T-helper 1 cell treated with Interleukin-12 subunit alpha and Interleukin-12 subunit beta and Interleukin-4 antibody, amounts not matched to agents 30 μg/mL and 1 μg/mL, for 36 hours (primary cell): ENCODE measurements around the gene PRRT3.

Source experiments
- H3K27ac Mint-ChIP-seq: one replicate; pipeline ENCODE4 v1.8.0; 2021; ENCODE audit warnings: mild to moderate bottlenecking, mixed read lengths
- H3K27me3 Mint-ChIP-seq: one replicate; pipeline ENCODE4 v1.8.0; 2021; ENCODE audit warnings: low read depth, mixed read lengths
- H3K36me3 Mint-ChIP-seq: one replicate; pipeline ENCODE4 v1.8.0; 2021; ENCODE audit warnings: low read depth, mixed read lengths
- H3K4me1 Mint-ChIP-seq: one replicate; pipeline ENCODE4 v1.8.0; 2021; ENCODE audit warnings: low read depth, mixed read lengths
- H3K4me3 Mint-ChIP-seq: one replicate; pipeline ENCODE4 v1.8.0; 2021; ENCODE audit warnings: mild to moderate bottlenecking, moderate library complexity, mixed read lengths
- H3K9me3 Mint-ChIP-seq: one replicate; pipeline ENCODE4 v1.8.0; 2021; ENCODE audit warnings: mixed read lengths

PRRT3 gene

DNA sequence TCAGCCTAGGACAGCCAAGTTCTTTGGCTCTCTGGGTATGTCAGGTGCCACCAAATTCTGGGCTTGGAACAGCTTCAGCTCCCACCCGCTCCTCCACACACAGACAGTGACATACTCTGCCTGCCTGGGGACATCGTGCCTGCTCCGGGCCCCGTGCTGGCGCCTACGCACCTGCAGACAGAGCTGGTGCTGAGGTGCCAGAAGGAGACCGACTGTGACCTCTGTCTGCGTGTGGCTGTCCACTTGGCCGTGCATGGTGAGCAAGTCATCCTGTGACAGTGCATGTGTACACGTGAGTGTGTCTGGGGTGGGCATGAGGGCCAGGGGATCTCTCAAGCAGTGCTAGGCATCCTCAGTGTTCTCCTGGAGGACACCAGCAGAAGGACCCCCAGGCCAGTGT, 34.4 kb downstream of the PRRT3 start:
- no peak overlapping the region for H3K4me3 Mint-ChIP-seq
- H3K27me3 Mint-ChIP-seq = peaks cover 5% of the 10 kb centered on the region
- no peak overlapping the region for H3K27ac Mint-ChIP-seq
- H3K36me3 Mint-ChIP-seq = no peaks in the 10 kb centered on the region
- peaks cover 6% of the 10 kb centered on the region for H3K4me1 Mint-ChIP-seq
- no peaks in the 10 kb centered on the region for H3K9me3 Mint-ChIP-seq

DNA sequence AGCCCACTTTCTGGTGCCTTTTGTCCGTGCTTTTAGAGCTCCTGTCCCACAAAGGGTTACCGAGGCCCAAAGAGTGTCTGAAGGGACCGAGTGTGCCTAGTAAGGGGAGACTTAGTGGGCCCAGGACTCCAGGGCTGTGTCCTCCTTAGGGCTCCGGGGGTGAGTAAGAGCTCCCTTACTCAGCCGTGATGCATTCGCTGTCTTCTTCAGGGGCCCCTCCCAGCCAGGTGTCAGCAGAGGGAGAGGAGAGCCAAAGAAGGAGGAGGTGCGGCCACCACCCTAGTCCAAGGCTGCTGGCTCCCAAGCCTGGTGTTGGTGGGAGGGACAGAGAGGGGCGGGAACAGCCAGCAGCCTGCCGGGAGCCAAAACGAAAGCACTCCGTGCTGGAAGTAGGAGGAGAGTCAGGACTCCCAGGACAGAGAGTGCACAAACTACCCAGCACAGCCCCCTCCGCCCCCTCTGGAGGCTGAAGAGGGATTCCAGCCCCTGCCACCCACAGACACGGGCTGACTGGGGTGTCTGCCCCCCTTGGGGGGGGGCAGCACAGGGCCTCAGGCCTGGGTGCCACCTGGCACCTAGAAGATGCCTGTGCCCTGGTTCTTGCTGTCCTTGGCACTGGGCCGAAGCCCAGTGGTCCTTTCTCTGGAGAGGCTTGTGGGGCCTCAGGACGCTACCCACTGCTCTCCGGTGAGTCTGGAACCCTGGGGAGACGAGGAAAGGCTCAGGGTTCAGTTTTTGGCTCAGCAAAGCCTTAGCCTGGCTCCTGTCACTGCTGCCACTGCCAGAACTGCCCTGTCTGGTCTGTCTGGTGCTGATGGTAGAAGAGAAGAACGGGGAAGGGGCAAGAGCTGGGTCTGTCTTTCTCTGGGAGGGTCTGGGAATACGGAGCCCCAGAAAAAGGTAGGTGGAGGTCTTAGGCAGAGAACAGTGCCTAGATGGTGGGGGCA, 35.2 kb downstream of the PRRT3 start, which contains the start of gene IL17RC:
TSS of gene IL17RC (plus strand) at position 365 of the 947 bp plus-strand sequence. CDS start at position 583, 218 bp downstream.
- no peaks in the 10 kb centered on the region for H3K36me3 Mint-ChIP-seq
- no peak within 1 kb of the TSS for H3K27ac Mint-ChIP-seq
- H3K4me3 Mint-ChIP-seq = peak within 1 kb of the TSS; percentile 72
- no peaks in the 10 kb centered on the region for H3K9me3 Mint-ChIP-seq
- peaks cover 3% of the 10 kb centered on the region for H3K27me3 Mint-ChIP-seq
- peaks cover 8% of the 10 kb centered on the region for H3K4me1 Mint-ChIP-seq

DNA sequence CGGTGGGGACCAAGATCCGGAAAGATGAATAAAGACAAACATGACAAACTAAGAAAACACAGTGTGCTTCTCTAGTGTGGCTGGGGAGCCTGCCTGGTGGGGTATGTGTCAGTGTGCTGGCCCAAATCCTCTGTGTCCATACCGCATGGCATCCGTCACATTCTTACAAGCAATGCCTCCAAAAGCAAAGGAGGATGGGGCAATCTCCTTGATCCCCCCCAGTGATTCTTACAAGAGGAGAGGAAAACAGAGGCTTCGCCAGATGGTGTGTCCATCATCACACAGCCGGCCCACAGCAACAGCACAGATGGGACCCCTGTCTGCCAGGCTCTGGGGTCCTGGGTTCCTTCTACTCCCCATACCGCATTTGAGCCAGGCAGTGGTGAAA, 35.9 kb downstream of the PRRT3 start:
- Mint-ChIP-seq H3K9me3 (no peaks in the 10 kb centered on the region), H3K4me1 (peaks cover 8% of the 10 kb centered on the region), H3K27me3 (peaks cover 3% of the 10 kb centered on the region), H3K27ac (no peak overlapping the region), H3K36me3 (no peaks in the 10 kb centered on the region), H3K4me3 (peak overlapping the region; percentile 72)

DNA sequence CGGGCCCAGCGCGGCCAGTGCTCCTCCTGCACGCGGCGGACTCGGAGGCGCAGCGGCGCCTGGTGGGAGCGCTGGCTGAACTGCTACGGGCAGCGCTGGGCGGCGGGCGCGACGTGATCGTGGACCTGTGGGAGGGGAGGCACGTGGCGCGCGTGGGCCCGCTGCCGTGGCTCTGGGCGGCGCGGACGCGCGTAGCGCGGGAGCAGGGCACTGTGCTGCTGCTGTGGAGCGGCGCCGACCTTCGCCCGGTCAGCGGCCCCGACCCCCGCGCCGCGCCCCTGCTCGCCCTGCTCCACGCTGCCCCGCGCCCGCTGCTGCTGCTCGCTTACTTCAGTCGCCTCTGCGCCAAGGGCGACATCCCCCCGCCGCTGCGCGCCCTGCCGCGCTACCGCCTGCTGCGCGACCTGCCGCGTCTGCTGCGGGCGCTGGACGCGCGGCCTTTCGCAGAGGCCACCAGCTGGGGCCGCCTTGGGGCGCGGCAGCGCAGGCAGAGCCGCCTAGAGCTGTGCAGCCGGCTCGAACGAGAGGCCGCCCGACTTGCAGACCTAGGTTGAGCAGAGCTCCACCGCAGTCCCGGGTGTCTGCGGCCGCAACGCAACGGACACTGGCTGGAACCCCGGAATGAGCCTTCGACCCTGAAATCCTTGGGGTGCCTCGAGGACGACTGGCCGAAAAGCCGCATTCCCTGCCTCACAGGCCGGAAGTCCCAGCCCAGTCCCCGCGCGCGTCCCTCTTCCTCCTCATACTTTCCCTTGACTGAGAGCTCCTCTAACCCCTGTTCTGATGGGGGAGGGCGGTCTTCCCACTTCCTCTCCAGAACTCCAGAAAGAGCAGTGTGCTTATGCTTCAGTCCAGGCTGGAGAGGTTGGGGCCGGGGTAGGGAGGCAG, 36.7 kb downstream of the PRRT3 start:
- H3K36me3 Mint-ChIP-seq = no peaks in the 10 kb centered on the region
- peaks cover 8% of the 10 kb centered on the region for H3K4me1 Mint-ChIP-seq
- peak overlapping the region; percentile 72 for H3K4me3 Mint-ChIP-seq
- no peaks in the 10 kb centered on the region for H3K9me3 Mint-ChIP-seq
- no peak overlapping the region for H3K27ac Mint-ChIP-seq
- H3K27me3 Mint-ChIP-seq = peaks cover 3% of the 10 kb centered on the region

DNA sequence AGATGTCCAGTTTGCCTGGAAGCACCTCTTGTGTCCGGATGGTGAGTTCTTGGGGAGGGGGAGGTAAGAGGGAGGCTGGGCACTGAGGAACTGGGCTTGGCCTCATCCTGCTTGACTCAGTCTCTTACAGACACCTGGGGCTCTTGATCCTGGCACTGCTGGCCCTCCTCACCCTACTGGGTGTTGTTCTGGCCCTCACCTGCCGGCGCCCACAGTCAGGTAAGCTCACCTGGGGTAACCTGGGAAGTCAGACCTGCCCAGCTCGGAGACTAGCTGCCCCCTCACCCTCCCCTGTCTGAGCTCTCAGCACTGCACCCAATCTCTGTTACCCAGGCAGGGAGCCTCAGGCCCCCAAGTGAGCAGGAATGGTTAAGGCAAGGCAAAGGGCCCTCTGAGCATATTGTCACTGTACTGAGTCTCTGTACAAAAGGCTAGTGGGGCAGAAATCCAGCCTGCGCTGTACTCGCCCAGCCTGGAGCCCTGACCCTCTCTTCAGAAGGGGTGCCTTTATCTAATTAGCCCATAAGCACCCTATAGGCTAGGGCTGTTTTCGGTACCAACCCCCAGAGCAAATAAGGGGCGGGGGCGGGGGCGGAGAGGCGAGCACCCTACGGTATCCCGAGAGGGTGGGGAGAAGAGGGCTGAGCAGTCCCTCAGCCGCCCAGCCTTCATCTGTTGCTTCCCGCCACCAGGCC, 37.5 kb downstream of the PRRT3 start:
- Mint-ChIP-seq H3K27me3 (peaks cover 3% of the 10 kb centered on the region), H3K4me3 (peak overlapping the region; percentile 34), H3K4me1 (peaks cover 9% of the 10 kb centered on the region), H3K9me3 (no peaks in the 10 kb centered on the region), H3K36me3 (no peaks in the 10 kb centered on the region), H3K27ac (no peak overlapping the region)

DNA sequence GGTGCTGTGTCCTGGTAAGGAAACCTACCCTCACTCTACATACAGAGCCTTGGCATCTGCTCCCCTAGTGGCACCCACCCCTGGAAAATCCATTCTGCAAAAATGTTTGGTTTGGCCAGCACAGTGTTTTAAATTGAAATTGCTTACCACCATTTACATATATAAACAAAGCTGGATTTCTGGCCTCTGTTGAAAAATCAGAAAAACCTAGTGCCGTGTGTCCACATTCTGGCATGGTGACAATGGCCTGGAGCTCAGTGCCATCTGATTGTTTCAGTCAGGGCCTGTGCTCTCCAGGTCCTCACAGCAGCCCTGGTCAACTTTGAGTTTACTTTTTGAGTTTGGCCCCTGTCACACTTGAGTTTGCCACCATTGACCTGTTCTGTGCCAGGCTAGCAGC, 38.2 kb downstream of the PRRT3 start:
- no peaks in the 10 kb centered on the region for H3K9me3 Mint-ChIP-seq
- no peak overlapping the region for H3K4me3 Mint-ChIP-seq
- no peaks in the 10 kb centered on the region for H3K36me3 Mint-ChIP-seq
- H3K4me1 Mint-ChIP-seq = peaks cover 11% of the 10 kb centered on the region
- H3K27me3 Mint-ChIP-seq = peaks cover 3% of the 10 kb centered on the region
- H3K27ac Mint-ChIP-seq = no peak overlapping the region

DNA sequence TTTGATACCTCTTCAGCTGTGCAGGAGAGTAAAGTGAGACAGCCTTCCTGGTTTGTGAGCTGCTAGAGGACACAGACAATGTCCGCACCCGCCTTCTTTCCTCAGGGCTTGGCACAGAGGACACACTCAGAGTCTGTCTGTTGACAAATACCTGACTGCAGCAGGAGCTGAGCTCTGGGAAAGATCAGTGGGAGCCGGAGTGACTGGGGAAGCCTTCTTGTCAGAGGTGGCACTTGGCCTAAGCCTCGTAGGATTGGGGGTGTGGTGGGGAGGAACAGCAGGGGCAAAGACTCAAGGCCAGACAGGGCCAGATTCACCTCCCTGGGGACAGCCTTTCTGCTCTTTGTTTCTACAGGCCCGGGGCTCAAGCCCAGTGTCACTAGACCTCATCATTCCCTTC, 38.6 kb downstream of the PRRT3 start:
- no peaks in the 10 kb centered on the region for H3K36me3 Mint-ChIP-seq
- no peak overlapping the region for H3K4me3 Mint-ChIP-seq
- H3K9me3 Mint-ChIP-seq = no peaks in the 10 kb centered on the region
- peaks cover 11% of the 10 kb centered on the region for H3K4me1 Mint-ChIP-seq
- H3K27me3 Mint-ChIP-seq = peaks cover 3% of the 10 kb centered on the region
- no peak overlapping the region for H3K27ac Mint-ChIP-seq

DNA sequence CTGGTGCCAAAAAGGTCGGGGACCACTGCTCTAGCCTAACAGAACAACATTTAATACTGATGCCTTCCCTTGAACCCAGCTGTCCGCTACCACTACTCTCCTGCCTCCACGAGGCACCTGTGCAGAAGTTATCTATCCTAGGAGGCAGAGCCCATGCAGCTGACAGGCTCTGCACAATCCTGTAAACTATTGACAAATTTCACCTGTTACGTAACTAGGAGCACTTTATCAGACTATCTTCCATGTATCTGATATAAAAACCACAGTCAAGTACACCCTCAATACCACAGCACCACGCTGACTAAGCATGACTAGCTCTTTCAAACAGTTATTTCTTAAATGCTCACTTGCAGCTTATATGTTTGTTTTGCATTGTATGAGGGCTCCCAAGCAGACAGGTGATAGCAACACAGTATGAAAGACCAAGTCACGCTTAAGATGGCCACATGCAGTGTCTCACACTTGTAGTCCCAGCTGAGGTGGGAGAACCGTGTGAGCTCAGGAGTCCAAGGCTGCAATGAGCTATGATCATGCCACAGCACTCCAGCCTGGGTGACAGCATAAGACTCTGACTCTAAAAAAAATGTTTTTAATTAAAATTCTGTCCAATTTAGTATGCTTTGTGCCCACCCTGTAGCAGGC, 39.8 kb downstream of the PRRT3 start:
- Mint-ChIP-seq H3K4me1 (peaks cover 11% of the 10 kb centered on the region), H3K27ac (no peak overlapping the region), H3K27me3 (peaks cover 3% of the 10 kb centered on the region), H3K36me3 (no peaks in the 10 kb centered on the region), H3K9me3 (no peaks in the 10 kb centered on the region), H3K4me3 (no peak overlapping the region)

DNA sequence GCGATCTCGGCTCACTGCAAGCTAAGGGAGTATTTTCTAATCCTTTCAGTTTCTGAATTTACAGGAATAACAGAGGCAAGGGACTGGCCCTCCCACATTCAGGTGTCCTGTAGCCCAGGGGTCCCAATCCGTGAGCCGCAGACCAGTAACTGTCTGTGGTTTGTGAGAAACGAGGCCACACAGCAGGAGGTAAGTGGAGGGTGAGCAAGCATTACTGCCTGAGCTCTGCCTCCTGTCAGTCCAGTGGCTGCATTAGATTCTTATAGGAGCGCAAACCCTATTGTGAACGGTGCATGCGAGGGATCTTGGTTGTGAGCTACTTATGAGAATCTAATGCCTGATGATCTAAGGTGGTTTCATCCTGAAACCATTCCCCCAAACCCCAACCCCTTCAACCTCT, 40.3 kb downstream of the PRRT3 start:
- no peak overlapping the region for H3K4me3 Mint-ChIP-seq
- H3K9me3 Mint-ChIP-seq = no peaks in the 10 kb centered on the region
- no peak overlapping the region for H3K27ac Mint-ChIP-seq
- H3K4me1 Mint-ChIP-seq = peaks cover 11% of the 10 kb centered on the region
- H3K36me3 Mint-ChIP-seq = no peaks in the 10 kb centered on the region
- peaks cover 3% of the 10 kb centered on the region for H3K27me3 Mint-ChIP-seq

DNA sequence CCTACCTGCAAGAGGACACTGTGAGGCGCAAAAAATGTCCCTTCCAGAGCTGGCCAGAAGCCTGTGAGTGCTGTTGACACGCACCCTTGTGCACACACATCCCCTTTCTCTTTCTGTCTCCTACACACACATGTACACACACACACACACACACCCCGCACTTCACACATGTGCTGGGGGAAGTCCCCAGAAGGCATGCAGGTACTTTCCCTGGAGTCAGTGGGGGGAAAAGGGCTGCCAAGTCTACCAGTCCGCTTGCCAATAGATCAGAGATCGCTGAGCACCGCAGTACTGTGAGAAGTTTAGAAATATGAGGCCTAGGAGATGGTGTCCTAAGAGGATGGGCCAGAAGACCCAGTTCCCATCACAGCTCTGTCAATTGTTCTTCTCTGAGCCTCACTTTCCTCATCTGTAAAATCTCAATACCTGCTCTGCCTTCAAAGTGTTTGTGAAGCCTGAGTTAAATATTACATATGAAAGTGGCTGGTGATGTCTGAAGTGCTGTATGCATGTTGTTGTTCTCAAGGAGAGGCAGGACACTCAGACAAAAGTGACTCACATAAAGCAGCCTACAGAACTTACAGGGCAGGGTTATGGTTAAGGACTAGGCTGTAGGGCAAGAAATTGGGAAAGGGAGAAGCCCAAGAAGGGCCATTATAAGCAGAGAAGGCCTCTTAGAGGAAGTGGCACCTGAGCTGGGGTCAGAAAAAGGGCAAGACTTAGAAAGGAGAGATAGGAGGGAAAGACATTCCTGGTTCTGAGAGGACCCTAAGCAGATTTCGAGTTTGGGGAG, 42.8 kb downstream of the PRRT3 start:
- H3K36me3 Mint-ChIP-seq = no peaks in the 10 kb centered on the region
- H3K9me3 Mint-ChIP-seq = no peaks in the 10 kb centered on the region
- no peak overlapping the region for H3K27ac Mint-ChIP-seq
- peaks cover 3% of the 10 kb centered on the region for H3K27me3 Mint-ChIP-seq
- no peak overlapping the region for H3K4me3 Mint-ChIP-seq
- H3K4me1 Mint-ChIP-seq = peaks cover 5% of the 10 kb centered on the region

DNA sequence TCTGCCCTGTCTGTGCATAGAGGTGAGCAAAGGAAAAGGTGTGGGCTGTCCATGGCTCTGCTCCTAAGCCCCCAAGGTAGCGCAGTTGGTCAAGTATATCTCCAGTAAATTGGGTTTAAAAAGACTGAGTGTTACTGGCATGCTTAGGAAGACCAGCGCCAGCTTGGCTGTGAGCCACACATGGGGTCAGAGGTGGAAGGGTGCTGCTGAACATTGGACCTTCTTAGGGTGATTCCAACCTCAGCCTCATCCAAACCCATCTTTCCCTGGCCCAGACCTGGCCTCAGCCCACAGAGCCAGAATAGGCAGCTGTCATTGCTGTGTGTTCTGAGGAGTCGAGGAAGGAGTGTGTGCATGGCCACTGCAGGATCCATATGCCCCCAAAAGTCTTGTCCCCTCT, 43.9 kb downstream of the PRRT3 start:
- Mint-ChIP-seq H3K27ac (no peak overlapping the region), H3K36me3 (no peaks in the 10 kb centered on the region), H3K9me3 (no peaks in the 10 kb centered on the region), H3K27me3 (peaks cover 3% of the 10 kb centered on the region), H3K4me1 (peaks cover 11% of the 10 kb centered on the region), H3K4me3 (no peak overlapping the region)

DNA sequence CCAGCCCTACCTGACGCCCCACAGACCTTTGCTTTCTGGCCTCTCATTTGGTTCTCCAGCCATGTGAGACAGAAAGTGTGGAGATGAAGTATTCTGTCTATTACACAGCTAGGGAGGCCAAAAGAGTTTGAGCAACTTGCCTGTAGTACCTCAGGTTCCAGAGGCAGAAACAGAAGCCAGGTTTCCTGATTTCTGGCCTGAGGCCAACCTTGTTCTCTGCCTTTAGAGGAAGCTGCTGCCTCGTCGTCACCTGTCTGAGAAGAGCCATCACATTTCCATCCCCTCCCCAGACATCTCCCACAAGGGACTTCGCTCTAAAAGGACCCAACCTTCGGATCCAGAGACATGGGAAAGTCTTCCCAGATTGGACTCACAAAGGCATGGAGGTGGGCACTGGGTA, 45.7 kb downstream of the PRRT3 start:
- Mint-ChIP-seq H3K27me3 (no peaks in the 10 kb centered on the region), H3K27ac (no peak overlapping the region), H3K4me1 (peaks cover 23% of the 10 kb centered on the region), H3K4me3 (no peak overlapping the region), H3K9me3 (no peaks in the 10 kb centered on the region), H3K36me3 (no peaks in the 10 kb centered on the region)

DNA sequence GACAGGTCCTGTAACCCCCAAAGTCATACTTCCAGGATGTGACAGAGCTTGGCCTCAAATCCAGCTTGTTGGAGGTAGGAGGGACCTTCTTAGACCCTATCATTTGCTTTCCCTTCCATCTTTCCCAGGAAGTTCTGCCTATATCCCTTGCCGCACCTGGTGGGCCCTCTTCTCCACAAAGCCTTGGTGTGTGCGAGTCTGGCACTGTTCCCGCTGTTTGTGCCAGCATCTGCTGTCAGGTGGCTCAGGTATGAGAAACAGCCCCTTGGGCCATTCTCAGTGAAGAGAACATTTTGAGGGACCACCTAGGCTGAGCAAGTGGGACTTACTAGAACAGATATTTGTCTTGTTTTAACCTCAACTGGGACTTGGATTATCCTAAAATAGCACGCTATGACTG, 48.3 kb downstream of the PRRT3 start:
- Mint-ChIP-seq H3K9me3 (no peaks in the 10 kb centered on the region), H3K36me3 (no peaks in the 10 kb centered on the region), H3K4me1 (peaks cover 24% of the 10 kb centered on the region), H3K27me3 (no peaks in the 10 kb centered on the region), H3K27ac (no peak overlapping the region), H3K4me3 (no peak overlapping the region)
